GM13976 (cell line): ENCODE results near the gene BTRC.

ENCODE experiments used
- DNase-seq: peaks from one replicate; pipeline ENCODE4 v3.0.0; 2012; ENCODE audit warnings: low spot score
- in situ Hi-C: fragments of 300-500 bp; cut with MboI; formaldehyde crosslinking; loops from one replicate; pipeline ENCODE4 v1.12.0; 2022; ENCODE audit warnings: low sequenced_read_pairs, mixed read lengths, inconsistent platforms; ENCODE audit not compliant: unreplicated experiment
- TF ChIP-seq, protein P1 (sequence below): IDR thresholded peaks from 2 replicates; pipeline ENCODE4 v1.5.1; 2012; ENCODE audit warnings: borderline replicate concordance, mild to moderate bottlenecking; ENCODE audit not compliant: insufficient read depth; ENCODE audit errors: extremely low read depth, missing control alignments, control extremely low read depth

Gene BTRC

GRCh38 chr10:101529725-101530553 lies 176.0 kb downstream of the BTRC start:
- TF ChIP-seq, protein P1, sequence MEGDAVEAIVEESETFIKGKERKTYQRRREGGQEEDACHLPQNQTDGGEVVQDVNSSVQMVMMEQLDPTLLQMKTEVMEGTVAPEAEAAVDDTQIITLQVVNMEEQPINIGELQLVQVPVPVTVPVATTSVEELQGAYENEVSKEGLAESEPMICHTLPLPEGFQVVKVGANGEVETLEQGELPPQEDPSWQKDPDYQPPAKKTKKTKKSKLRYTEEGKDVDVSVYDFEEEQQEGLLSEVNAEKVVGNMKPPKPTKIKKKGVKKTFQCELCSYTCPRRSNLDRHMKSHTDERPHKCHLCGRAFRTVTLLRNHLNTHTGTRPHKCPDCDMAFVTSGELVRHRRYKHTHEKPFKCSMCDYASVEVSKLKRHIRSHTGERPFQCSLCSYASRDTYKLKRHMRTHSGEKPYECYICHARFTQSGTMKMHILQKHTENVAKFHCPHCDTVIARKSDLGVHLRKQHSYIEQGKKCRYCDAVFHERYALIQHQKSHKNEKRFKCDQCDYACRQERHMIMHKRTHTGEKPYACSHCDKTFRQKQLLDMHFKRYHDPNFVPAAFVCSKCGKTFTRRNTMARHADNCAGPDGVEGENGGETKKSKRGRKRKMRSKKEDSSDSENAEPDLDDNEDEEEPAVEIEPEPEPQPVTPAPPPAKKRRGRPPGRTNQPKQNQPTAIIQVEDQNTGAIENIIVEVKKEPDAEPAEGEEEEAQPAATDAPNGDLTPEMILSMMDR = no peak
- in situ Hi-C loops = no loop called here
- DNase-seq = no peak

DNA sequence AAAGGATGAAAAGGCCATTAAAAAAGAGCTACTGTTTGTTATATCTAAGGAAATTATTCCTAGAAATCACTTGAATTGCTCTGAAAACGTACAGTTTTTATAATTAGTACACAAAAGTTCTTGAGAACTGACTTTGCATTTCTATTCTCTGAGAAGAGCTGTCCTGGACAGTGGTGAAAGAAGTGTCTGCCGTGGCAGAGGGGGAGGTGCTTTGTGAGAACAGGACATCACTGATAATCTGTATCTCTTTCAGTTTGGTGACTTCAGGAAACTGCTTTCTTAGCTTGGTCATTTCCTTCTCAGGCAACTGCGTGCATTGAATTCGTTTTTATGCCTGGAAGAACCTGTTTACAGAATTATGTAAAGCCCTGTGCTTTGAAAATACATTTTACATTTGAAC lies 182.0 kb downstream of the BTRC start:
- peak; percentile 49 for DNase-seq
- TF ChIP-seq, protein P1 = no peak
- in situ Hi-C loops = no loop called here

GRCh38 chr10:101536800-101537199 lies 182.8 kb downstream of the BTRC start:
- in situ Hi-C loops = no loop called here
- TF ChIP-seq, protein P1 = peak; percentile 12
- peak; percentile 47 for DNase-seq

DNA sequence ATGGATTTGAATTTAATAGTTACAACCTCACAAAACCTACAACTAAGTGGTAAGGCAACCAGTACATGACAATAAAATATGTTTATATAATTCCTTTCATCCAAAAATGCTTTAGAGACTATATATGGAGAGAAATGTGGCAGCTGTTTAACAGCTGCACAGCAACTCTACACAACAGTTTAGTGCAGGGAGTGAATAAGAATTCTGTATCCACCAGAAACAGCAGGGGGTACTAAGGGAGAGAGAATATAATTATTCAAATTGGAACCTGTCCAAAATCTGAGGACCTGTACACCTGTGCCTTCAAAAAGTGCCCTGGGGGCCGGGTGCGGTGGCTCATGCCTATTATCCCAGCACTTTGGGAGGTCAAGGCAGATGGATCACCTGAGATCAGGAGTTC lies 184.5 kb downstream of the BTRC start:
- in situ Hi-C loops = no loop called here
- no peak for DNase-seq
- TF ChIP-seq, protein P1 = no peak

DNA sequence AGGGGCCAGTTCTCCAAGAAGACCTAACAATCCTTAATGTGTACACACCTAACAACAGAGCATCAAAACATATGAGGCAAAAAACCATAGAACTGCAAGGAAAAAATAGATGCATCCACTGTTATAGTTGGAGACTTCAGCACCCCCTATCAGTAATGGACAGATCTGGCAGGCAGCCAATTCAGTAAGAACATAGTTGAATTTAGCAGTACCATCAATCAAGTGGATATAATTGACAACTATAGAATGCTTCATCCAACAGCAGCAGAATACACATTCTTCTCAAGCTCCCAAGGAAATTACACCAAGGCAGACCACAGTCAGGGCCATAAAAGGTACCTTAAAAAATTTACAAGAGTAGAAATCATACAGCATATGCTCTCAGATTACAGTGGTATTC lies 191.9 kb downstream of the BTRC start:
- DNase-seq = no peak
- TF ChIP-seq, protein P1 = no peak
- in situ Hi-C loops = no loop called here

DNA sequence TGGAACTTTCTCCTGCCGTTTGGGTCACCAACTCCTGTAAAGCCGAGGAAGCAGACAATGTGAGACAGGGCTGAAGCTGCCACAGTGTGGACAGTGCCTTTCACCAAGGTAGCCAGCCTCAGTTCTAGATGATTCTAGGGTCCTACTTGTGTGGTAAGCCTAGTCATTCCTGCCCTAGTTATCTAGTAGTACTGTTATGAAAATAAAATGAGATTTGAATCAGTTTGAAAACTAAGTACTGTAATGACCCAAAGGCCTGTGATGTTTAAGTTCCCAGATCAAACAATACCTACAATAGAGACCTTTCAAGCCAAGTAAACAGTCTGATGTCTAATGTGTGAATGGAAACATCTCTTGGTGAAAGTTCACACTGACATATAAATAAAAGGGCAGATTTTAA lies 197.0 kb downstream of the BTRC start:
- DNase-seq = no peak
- TF ChIP-seq, protein P1 = no peak
- in situ Hi-C loops = loop anchor here (25.0 kb wide), 2 partner anchors 239 to 339 kb away; no protein-coding TSS in a partner anchor

- in situ Hi-C loops = loop anchor here (25.0 kb wide), 2 partner anchors 240 to 340 kb away; no protein-coding TSS in a partner anchor
- DNase-seq = no peak
- TF ChIP-seq, protein P1 = no peak
Measured at GRCh38 chr10:101552442-101552841, 198.5 kb downstream of the BTRC start.
